ENCODE results near the gene SERPINA6. TPM values are rescaled to one million over a fixed set of nuclear protein-coding genes. Genes with fewer than 3 reads are reported as not detected.

SERPINA6 gene
- polyA plus RNA-seq, 1 donor (not counting 4 experiments of a cell fraction or from before 2014, with no cell fraction given): not detected

DNA sequence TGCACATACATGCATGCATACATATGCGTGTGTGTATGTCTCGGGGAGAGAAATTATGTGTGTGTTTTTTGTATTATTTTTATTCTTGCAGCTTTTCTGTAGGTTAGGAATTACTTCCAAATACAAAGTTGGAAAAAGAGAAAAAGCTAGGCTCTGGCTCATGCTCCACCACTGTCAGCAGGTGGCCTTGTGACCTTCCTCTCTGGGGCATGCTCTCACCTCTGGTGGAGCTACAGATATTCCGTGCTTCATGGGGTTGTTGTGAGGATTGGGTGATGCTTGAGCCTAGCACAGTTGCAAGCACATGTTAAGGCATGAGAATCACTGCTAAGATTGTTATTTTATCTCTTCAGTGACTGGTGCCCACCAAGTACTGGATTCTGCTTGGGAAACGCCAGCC is 6.7 kb upstream of the SERPINA6 start:
- Histone ChIP-seq H4K20me1 (ENCODE audit: control insufficient read depth, extremely low read depth, insufficient read depth, low read length) (no peaks in the 10 kb centered on the region), H3K27ac (ENCODE audit: control insufficient read depth, insufficient read depth, low read length) (no peak overlapping the region), H3K27me3 (ENCODE audit: control insufficient read depth, extremely low read depth, insufficient read depth, low read length) (no peaks in the 10 kb centered on the region), H3K79me2 (ENCODE audit: control insufficient read depth, insufficient read depth, low read length) (no peaks in the 10 kb centered on the region), H3K4me1 (ENCODE audit: control insufficient read depth, extremely low read depth, insufficient read depth, low read length) (peaks cover 3% of the 10 kb centered on the region), H2AFZ (ENCODE audit: control insufficient read depth, low read length) (no peak overlapping the region), H3K4me3 (ENCODE audit: control insufficient read depth in 2 of 3, extremely low read depth in 1 of 3, insufficient read depth in 2 of 3, low read depth in 1 of 3, low read length in 3 of 3) (no peak overlapping the region), H3K4me2 (ENCODE audit: control insufficient read depth, extremely low read depth, insufficient read depth, low read depth, low read length) (no peak overlapping the region), H3K36me3 (ENCODE audit: control insufficient read depth in 2 of 2, extremely low read depth in 1 of 2, insufficient read depth in 2 of 2, low read length in 2 of 2) (no peaks in the 10 kb centered on the region), H3K9me3 (ENCODE audit: control insufficient read depth, low read depth, low read length) (no peaks in the 10 kb centered on the region), H3K9me1 (ENCODE audit: control insufficient read depth, extremely low read depth, insufficient read depth, low read length) (no peaks in the 10 kb centered on the region), H3K9ac (ENCODE audit: control insufficient read depth, extremely low read depth, insufficient read depth, low read length) (no peak overlapping the region)
- no peak for TF ChIP-seq EZH2 (IDR thresholded peaks at IDR 0.05; ENCODE audit: low read length)
- TF ChIP-seq CTCF (optimal IDR thresholded peaks at IDR 0.05 in 1 of 3, IDR thresholded peaks at IDR 0.05 in 1 of 3, conservative IDR thresholded peaks at IDR 0.05 in 1 of 3; ENCODE audit: extremely low read depth in 1 of 3, insufficient read depth in 2 of 3, low read length in 3 of 3): no peak
- dilution Hi-C loops (cut with MboI; ENCODE audit: extremely low pct_ligation_motif_present, low sequenced_read_pairs): no loop called here
- FAIRE-seq: no peak
- DNase-seq (ENCODE audit: low read depth, low spot score): no peak

DNA sequence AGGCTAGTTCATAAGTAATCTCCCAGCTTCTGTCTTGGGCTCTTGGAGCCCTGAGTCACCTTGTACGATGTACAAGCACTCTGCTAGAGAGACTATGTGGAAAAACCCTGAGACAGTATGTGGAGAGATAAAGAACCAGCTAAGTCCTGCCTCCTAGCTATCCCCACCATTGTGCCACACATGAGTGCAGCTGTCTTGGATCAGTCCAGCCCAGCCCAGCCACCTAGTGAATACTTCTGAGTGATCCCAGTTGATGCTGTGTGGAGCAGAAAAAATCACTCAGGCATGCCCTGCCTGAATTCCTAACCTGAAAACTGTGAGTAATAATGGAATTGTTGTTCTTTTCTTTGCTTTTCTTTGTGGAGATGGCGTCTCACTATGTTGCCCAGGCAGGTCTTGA is 5.1 kb upstream of the SERPINA6 start:
- no peaks in the 10 kb centered on the region for H3K9me1 ChIP-seq (ENCODE audit: control insufficient read depth, extremely low read depth, insufficient read depth, low read length)

More for the DNA sequence above, 5.1 kb upstream of the SERPINA6 start:
- H2AFZ ChIP-seq (ENCODE audit: control insufficient read depth, low read length): no peak overlapping the region
- no peaks in the 10 kb centered on the region for H3K79me2 ChIP-seq (ENCODE audit: control insufficient read depth, insufficient read depth, low read length)
- H3K4me2 ChIP-seq (ENCODE audit: control insufficient read depth, extremely low read depth, insufficient read depth, low read depth, low read length): no peak overlapping the region
- H3K9me3 ChIP-seq (ENCODE audit: control insufficient read depth, low read depth, low read length): no peaks in the 10 kb centered on the region
- no peak overlapping the region for H3K4me3 ChIP-seq (ENCODE audit: control insufficient read depth in 2 of 3, extremely low read depth in 1 of 3, insufficient read depth in 2 of 3, low read depth in 1 of 3, low read length in 3 of 3)
- no peaks in the 10 kb centered on the region for H3K4me1 ChIP-seq (ENCODE audit: control insufficient read depth, extremely low read depth, insufficient read depth, low read length)
- H3K9ac ChIP-seq (ENCODE audit: control insufficient read depth, extremely low read depth, insufficient read depth, low read length): no peak overlapping the region
- H3K27ac ChIP-seq (ENCODE audit: control insufficient read depth, insufficient read depth, low read length): no peak overlapping the region
- no peaks in the 10 kb centered on the region for H3K27me3 ChIP-seq (ENCODE audit: control insufficient read depth, extremely low read depth, insufficient read depth, low read length)
- H4K20me1 ChIP-seq (ENCODE audit: control insufficient read depth, extremely low read depth, insufficient read depth, low read length): no peaks in the 10 kb centered on the region
- no peak for FAIRE-seq
- TF ChIP-seq CTCF (optimal IDR thresholded peaks at IDR 0.05 in 1 of 3, IDR thresholded peaks at IDR 0.05 in 1 of 3, conservative IDR thresholded peaks at IDR 0.05 in 1 of 3; ENCODE audit: extremely low read depth in 1 of 3, insufficient read depth in 2 of 3, low read length in 3 of 3) (no peak), EZH2 (IDR thresholded peaks at IDR 0.05; ENCODE audit: low read length) (no peak)
- dilution Hi-C loops (cut with MboI; ENCODE audit: extremely low pct_ligation_motif_present, low sequenced_read_pairs): no loop called here
- H3K36me3 ChIP-seq (ENCODE audit: control insufficient read depth in 2 of 2, extremely low read depth in 1 of 2, insufficient read depth in 2 of 2, low read length in 2 of 2): no peaks in the 10 kb centered on the region
- no peak for DNase-seq (ENCODE audit: low read depth, low spot score)
